Vagina (tissue), 2 donors: ENCODE measurements around the gene MYEOV. TPM values are rescaled to one million over a fixed set of nuclear protein-coding genes. Genes with fewer than 3 reads are reported as not detected.

ENCODE experiments used
- DNase-seq, 2 donors: peaks; one replicate each; pipeline ENCODE4 v3.0.0-alpha.2; 2017; ENCODE audit errors: extremely low spot score in 2 of 2
- H3K27ac ChIP-seq: fragments of 200-600 bp; sonication (generic); one replicate; pipeline ENCODE4 v1.5.1; 2019
- H3K27me3 ChIP-seq: fragments of 200-600 bp; sonication (generic); one replicate; pipeline ENCODE4 v1.5.1; 2019
- H3K36me3 ChIP-seq, 2 donors: fragments of 200-600 bp; sonication (generic); one replicate each; pipeline ENCODE4 v1.5.1; 2017 to 2019
- H3K4me1 ChIP-seq: fragments of 200-600 bp; sonication (generic); one replicate; pipeline ENCODE4 v1.5.1; 2019
- H3K4me3 ChIP-seq, 2 donors: fragments of 200-600 bp; sonication (generic); 1 replicate in 1 of 2; 2 replicates in 1 of 2; pipeline ENCODE4 v1.5.1; 2016 to 2019
- H3K9me3 ChIP-seq: fragments of 200-600 bp; sonication (generic); one replicate; pipeline ENCODE4 v1.5.1; 2019
- POLR2A ChIP-seq, 2 donors: fragments of 450-650 bp; IDR thresholded peaks; one replicate each; pipeline ENCODE4 v1.6.1; 2017; ENCODE audit warnings: antibody characterized with exemption in 2 of 2, mild to moderate bottlenecking in 2 of 2, moderate library complexity in 2 of 2
- POLR2AphosphoS5 ChIP-seq, 2 donors: sonication (generic); formaldehyde crosslinking; IDR thresholded peaks; one replicate each; pipeline ENCODE4 v1.9.0; 2017; ENCODE audit warnings: antibody characterized with exemption in 2 of 2, mild to moderate bottlenecking in 2 of 2, low read depth in 1 of 2; ENCODE audit not compliant: insufficient read depth in 1 of 2
- intact Hi-C: fragments of 100-400 bp; cut with DNase I; formaldehyde crosslinking; loops from one replicate; pipeline ENCODE4 v1.15.1; 2023
- total RNA-seq: library from RNA; depleted of rRNA; stranded (reverse); fragments of >200 nt; gene quantifications from one replicate; pipeline ENCODE4 v1.2.3, GENCODE V29; 2016
- TF ChIP-seq, protein P1 (sequence below), 3 experiments: fragments of 450-650 bp in 2 of 3; fragments of 200-600 bp in 1 of 3; sonication (generic) in 1 of 3; IDR thresholded peaks; one replicate each; pipeline ENCODE4 v1.5.1; 2017 to 2019; ENCODE audit warnings: antibody characterized with exemption in 3 of 3, mild to moderate bottlenecking in 2 of 3, moderate library complexity in 2 of 3

Gene MYEOV
- total RNA-seq, 1 donor from 2014 or later: 13.3 TPM

DNA sequence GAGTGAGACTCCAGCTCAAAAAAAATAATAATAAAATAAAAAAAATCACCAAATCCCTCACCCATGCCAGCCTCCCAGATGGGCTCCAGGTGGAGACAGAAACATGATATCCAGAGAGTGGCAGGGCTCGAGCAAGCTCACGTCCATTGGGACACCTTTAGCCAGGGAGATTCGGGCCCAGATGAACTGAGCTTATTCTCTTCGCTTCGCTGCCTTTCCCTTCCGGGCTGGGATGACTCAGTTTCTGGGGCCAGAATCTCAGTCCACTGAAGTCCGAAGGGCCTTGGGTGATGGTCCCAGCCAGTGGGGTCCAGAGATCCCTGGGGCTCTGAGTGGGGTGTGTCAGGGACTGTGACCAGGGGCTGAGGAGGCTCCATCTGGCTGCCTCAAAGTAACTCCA lies 23.0 kb upstream of the MYEOV start:
- Histone ChIP-seq H3K27ac (no peak overlapping the region), H3K27me3 (no peaks in the 10 kb centered on the region), H3K36me3 (no peaks in the 10 kb centered on the region), H3K4me1 (peaks cover 8% of the 10 kb centered on the region), H3K4me3 (no peak overlapping the region), H3K9me3 (no peaks in the 10 kb centered on the region)
- no peak for TF ChIP-seq POLR2AphosphoS5 (IDR thresholded peaks at IDR 0.05; ENCODE audit: insufficient read depth in 1 of 2, low read depth in 1 of 2)
- no peak for TF ChIP-seq POLR2A (IDR thresholded peaks at IDR 0.05)
- TF ChIP-seq, protein P1, sequence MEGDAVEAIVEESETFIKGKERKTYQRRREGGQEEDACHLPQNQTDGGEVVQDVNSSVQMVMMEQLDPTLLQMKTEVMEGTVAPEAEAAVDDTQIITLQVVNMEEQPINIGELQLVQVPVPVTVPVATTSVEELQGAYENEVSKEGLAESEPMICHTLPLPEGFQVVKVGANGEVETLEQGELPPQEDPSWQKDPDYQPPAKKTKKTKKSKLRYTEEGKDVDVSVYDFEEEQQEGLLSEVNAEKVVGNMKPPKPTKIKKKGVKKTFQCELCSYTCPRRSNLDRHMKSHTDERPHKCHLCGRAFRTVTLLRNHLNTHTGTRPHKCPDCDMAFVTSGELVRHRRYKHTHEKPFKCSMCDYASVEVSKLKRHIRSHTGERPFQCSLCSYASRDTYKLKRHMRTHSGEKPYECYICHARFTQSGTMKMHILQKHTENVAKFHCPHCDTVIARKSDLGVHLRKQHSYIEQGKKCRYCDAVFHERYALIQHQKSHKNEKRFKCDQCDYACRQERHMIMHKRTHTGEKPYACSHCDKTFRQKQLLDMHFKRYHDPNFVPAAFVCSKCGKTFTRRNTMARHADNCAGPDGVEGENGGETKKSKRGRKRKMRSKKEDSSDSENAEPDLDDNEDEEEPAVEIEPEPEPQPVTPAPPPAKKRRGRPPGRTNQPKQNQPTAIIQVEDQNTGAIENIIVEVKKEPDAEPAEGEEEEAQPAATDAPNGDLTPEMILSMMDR (IDR thresholded peaks at IDR 0.05): no peak
- intact Hi-C loops: no loop called here
- no peak for DNase-seq

DNA sequence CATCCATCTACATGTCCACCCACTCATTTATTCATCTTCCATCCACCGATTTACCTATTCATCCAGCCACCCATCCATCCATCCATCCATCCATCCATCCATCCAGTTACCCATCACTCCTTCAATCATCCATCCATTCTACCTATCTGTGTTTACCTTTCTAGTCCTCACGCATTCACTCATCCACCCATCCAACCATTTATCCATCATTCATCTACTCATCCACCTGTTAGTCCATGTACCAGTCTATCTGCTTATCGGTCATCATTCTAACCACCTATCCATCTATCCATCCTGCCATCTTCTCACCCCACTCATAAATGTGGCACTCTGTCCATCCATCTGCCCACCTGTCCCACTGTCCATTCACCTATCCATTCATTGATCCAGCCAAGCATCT lies 21.9 kb upstream of the MYEOV start:
- no peaks in the 10 kb centered on the region for H3K9me3 ChIP-seq
- no peak overlapping the region for H3K4me3 ChIP-seq
- TF ChIP-seq POLR2AphosphoS5 (IDR thresholded peaks at IDR 0.05; ENCODE audit: insufficient read depth in 1 of 2, low read depth in 1 of 2) (no peak), POLR2A (IDR thresholded peaks at IDR 0.05) (no peak)
- TF ChIP-seq, protein P1 (IDR thresholded peaks at IDR 0.05): no peak
- DNase-seq: no peak
- H3K27ac ChIP-seq: no peak overlapping the region
- intact Hi-C loops: no loop called here
- no peaks in the 10 kb centered on the region for H3K27me3 ChIP-seq
- H3K4me1 ChIP-seq: peaks cover 8% of the 10 kb centered on the region
- no peaks in the 10 kb centered on the region for H3K36me3 ChIP-seq

GRCh38 chr11:69272831-69273485 lies 21.0 kb upstream of the MYEOV start:
- no peak for TF ChIP-seq POLR2AphosphoS5 (IDR thresholded peaks at IDR 0.05; ENCODE audit: insufficient read depth in 1 of 2, low read depth in 1 of 2)
- TF ChIP-seq POLR2A (IDR thresholded peaks at IDR 0.05): no peak
- TF ChIP-seq, protein P1 (IDR thresholded peaks at IDR 0.05): no peak
- Histone ChIP-seq H3K4me3 (no peak overlapping the region), H3K9me3 (no peaks in the 10 kb centered on the region), H3K27ac (no peak overlapping the region), H3K4me1 (peaks cover 12% of the 10 kb centered on the region), H3K36me3 (no peaks in the 10 kb centered on the region), H3K27me3 (no peaks in the 10 kb centered on the region)
- intact Hi-C loops: no loop called here
- no peak for DNase-seq

DNA sequence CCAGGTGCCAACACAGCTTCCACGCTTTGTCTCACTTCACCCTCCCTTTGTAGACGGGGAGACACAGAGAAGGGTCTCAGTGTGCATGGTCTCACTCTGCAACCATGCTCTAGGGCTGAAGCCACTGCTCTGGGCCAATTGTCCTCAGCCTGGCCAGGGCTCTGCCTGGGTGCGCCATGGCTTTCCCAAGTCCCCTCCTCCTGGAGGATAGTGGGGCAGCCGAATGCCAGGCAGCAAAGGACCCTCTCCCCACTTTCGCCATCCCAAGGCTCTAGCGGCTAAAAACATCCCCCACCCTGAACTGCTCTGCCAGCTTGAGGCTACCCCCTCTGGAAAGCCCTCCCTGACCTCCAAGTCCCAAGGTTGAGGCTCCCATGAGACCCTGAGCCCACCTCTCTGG lies 20.4 kb upstream of the MYEOV start:
- Histone ChIP-seq H3K4me3 (no peak overlapping the region), H3K27me3 (no peaks in the 10 kb centered on the region), H3K36me3 (no peaks in the 10 kb centered on the region), H3K4me1 (peaks cover 18% of the 10 kb centered on the region), H3K9me3 (no peaks in the 10 kb centered on the region), H3K27ac (no peak overlapping the region)
- intact Hi-C loops: no loop called here
- no peak for DNase-seq
- TF ChIP-seq, protein P1 (IDR thresholded peaks at IDR 0.05): no peak
- no peak for TF ChIP-seq POLR2A (IDR thresholded peaks at IDR 0.05)
- no peak for TF ChIP-seq POLR2AphosphoS5 (IDR thresholded peaks at IDR 0.05; ENCODE audit: insufficient read depth in 1 of 2, low read depth in 1 of 2)

- Histone ChIP-seq H3K27me3 (no peaks in the 10 kb centered on the region), H3K36me3 (no peaks in the 10 kb centered on the region), H3K4me1 (peaks cover 18% of the 10 kb centered on the region), H3K9me3 (no peaks in the 10 kb centered on the region), H3K4me3 (no peak overlapping the region), H3K27ac (no peak overlapping the region)
- intact Hi-C loops: no loop called here
- TF ChIP-seq, protein P1 (IDR thresholded peaks at IDR 0.05): no peak
- TF ChIP-seq POLR2AphosphoS5 (IDR thresholded peaks at IDR 0.05; ENCODE audit: insufficient read depth in 1 of 2, low read depth in 1 of 2): peak in 1 of 2 donors; percentile 60
- no peak for DNase-seq
These were observed 19.4 kb upstream of the MYEOV start for GRCh38 chr11:69274531-69275016.
